Vagina (tissue), 2 donors: ENCODE measurements around the gene PLXNB1. TPM values are rescaled to one million over a fixed set of nuclear protein-coding genes. Genes with fewer than 3 reads are reported as not detected.

Experiments used
- DNase-seq, 2 donors: peaks; one replicate each; pipeline ENCODE4 v3.0.0-alpha.2; 2017; ENCODE audit errors: extremely low spot score in 2 of 2
- H3K27ac ChIP-seq: fragments of 200-600 bp; sonication (generic); one replicate; pipeline ENCODE4 v1.5.1; 2019
- H3K27me3 ChIP-seq: fragments of 200-600 bp; sonication (generic); one replicate; pipeline ENCODE4 v1.5.1; 2019
- H3K36me3 ChIP-seq, 2 donors: fragments of 200-600 bp; sonication (generic); one replicate each; pipeline ENCODE4 v1.5.1; 2017 to 2019
- H3K4me1 ChIP-seq: fragments of 200-600 bp; sonication (generic); one replicate; pipeline ENCODE4 v1.5.1; 2019
- H3K4me3 ChIP-seq, 2 donors: fragments of 200-600 bp; sonication (generic); 1 replicate in 1 of 2; 2 replicates in 1 of 2; pipeline ENCODE4 v1.5.1; 2016 to 2019
- H3K9me3 ChIP-seq: fragments of 200-600 bp; sonication (generic); one replicate; pipeline ENCODE4 v1.5.1; 2019
- CTCF ChIP-seq, 3 experiments: fragments of 450-650 bp in 2 of 3; fragments of 200-600 bp in 1 of 3; sonication (generic) in 1 of 3; IDR thresholded peaks; one replicate each; pipeline ENCODE4 v1.5.1; 2017 to 2019; ENCODE audit warnings: antibody characterized with exemption in 3 of 3, mild to moderate bottlenecking in 2 of 3, moderate library complexity in 2 of 3
- POLR2A ChIP-seq, 2 donors: fragments of 450-650 bp; IDR thresholded peaks; one replicate each; pipeline ENCODE4 v1.6.1; 2017; ENCODE audit warnings: antibody characterized with exemption in 2 of 2, mild to moderate bottlenecking in 2 of 2, moderate library complexity in 2 of 2
- POLR2AphosphoS5 ChIP-seq, 2 donors: sonication (generic); formaldehyde crosslinking; IDR thresholded peaks; one replicate each; pipeline ENCODE4 v1.9.0; 2017; ENCODE audit warnings: antibody characterized with exemption in 2 of 2, mild to moderate bottlenecking in 2 of 2, low read depth in 1 of 2; ENCODE audit not compliant: insufficient read depth in 1 of 2
- intact Hi-C: fragments of 100-400 bp; cut with DNase I; formaldehyde crosslinking; loops from one replicate; pipeline ENCODE4 v1.15.1; 2023
- total RNA-seq: library from RNA; depleted of rRNA; stranded (reverse); fragments of >200 nt; gene quantifications from one replicate; pipeline ENCODE4 v1.2.3, GENCODE V29; 2016

Gene PLXNB1
- total RNA-seq, 1 donor from 2014 or later: 257 TPM

DNA sequence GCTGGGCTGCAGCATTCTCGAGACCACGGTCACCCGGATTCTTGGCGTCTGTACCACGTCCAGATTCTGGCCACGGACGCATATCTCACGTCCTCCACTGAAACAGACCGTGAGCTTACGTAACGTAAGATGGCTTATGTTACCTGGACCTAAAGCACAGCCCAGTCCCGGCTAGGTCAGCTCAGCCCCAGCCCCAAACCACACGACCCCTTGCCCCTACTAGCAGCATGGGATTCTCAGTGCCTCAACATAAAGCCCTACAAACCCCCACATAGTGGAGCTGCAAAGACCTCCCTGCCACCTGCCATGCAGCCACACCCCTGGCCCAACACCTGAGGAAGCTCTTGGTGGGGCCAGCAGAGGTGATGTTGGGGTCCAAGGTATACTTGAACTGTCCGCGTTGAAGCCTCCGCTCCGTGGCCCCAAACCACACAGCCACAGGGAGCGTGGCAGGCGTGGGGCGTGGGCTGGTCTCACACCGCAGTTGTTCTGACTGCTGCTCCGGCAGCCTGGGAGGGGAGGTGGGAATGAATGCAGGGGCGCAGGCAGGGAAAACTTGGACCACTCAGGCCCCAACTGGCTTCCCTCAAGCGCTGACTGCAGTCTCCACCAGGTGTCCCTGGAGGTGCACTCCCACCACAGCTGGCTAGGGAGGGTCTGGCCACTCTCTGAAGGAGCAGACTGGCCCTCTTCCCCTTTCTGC, 14.5 kb downstream of the PLXNB1 start:
- H3K4me3 ChIP-seq: no peak overlapping the region
- no peak for DNase-seq
- no peaks in the 10 kb centered on the region for H3K9me3 ChIP-seq
- H3K36me3 ChIP-seq: peaks cover 0 to 87% of the 10 kb centered on the region in 2 donors
- H3K4me1 ChIP-seq: peaks cover 19% of the 10 kb centered on the region
- no peaks in the 10 kb centered on the region for H3K27me3 ChIP-seq
- H3K27ac ChIP-seq: no peak overlapping the region
- intact Hi-C loops: no loop called here
- TF ChIP-seq POLR2A (IDR thresholded peaks at IDR 0.05): no peak
- no peak for TF ChIP-seq POLR2AphosphoS5 (IDR thresholded peaks at IDR 0.05; ENCODE audit: insufficient read depth in 1 of 2, low read depth in 1 of 2)
- no peak for TF ChIP-seq CTCF (IDR thresholded peaks at IDR 0.05)

DNA sequence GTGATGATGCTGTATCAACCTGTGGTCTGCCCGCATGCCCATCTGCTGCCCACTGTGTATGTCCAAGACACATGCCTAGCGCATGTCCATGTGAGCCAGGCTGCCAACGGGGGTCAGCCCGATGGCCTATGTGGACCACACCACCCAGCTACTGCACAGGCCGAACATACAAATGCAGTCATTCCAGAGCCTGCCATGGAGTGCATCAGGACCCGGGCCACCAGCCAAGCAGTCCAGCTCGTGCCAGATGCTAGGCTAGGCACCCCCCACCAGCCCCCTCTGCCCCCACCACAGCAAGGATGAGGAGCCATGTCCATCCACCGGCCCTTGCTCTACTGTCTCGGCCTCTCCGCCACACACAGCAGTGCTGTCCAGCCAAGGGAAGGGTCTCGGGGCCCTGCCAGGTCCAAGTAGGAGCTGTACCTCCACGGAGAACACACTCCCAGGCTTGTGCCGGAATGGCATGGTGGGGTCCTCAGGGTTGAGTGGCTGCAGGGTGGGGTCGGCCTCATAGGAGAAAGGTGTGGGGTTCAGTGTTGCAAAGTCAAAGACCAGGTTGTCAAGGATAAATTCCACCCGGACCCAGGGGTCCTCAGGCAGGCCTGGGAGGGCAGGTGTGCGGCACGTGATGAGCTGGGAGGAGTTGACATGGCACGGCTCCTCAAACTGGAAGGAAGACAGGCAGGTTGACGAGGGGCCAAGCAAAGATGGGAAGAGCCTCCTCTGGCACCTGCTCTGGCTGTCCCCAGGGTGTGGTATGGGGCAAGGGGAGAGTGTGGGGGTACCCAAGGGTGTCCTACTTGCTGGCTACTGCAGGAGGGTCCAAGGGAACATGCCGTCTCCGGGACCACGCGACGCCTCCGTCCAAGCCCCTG, 15.3 kb downstream of the PLXNB1 start:
- Histone ChIP-seq H3K9me3 (no peaks in the 10 kb centered on the region), H3K4me3 (no peak overlapping the region), H3K27me3 (no peaks in the 10 kb centered on the region), H3K27ac (no peak overlapping the region), H3K36me3 (peaks cover 0 to 87% of the 10 kb centered on the region in 2 donors), H3K4me1 (peaks cover 19% of the 10 kb centered on the region)
- intact Hi-C loops: no loop called here
- DNase-seq: no peak
- TF ChIP-seq CTCF (IDR thresholded peaks at IDR 0.05) (no peak), POLR2AphosphoS5 (IDR thresholded peaks at IDR 0.05; ENCODE audit: insufficient read depth in 1 of 2, low read depth in 1 of 2) (no peak), POLR2A (IDR thresholded peaks at IDR 0.05) (no peak)

- TF ChIP-seq POLR2A (IDR thresholded peaks at IDR 0.05) (no peak), POLR2AphosphoS5 (IDR thresholded peaks at IDR 0.05; ENCODE audit: insufficient read depth in 1 of 2, low read depth in 1 of 2) (no peak), CTCF (IDR thresholded peaks at IDR 0.05) (no peak)
- Histone ChIP-seq H3K27ac (no peak overlapping the region), H3K36me3 (peaks cover 0 to 93% of the 10 kb centered on the region in 2 donors), H3K4me3 (no peak overlapping the region), H3K27me3 (no peaks in the 10 kb centered on the region), H3K4me1 (peaks cover 19% of the 10 kb centered on the region), H3K9me3 (no peaks in the 10 kb centered on the region)
- intact Hi-C loops: no loop called here
- DNase-seq: no peak
These were observed 16.3 kb downstream of the PLXNB1 start for GRCh38 chr3:48413611-48414010.

DNA sequence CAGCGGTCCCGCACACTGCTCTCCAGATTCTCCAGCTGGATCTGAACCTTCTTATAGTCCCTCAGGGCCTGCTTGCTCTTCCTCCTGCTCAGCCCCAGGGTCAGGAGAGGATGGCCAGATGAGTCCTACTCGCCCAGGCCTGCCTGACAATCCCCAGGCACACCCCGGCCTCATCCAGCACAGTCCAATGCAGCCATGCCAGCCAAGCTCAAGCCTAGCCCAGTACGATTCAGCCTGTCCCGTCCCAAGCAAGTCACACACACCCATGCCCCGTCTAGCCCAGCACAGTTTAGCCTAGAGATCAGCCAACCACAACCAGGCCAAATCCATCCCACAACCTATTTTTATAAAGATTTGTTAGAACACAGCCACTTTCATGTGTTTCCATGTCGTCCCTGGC, 16.8 kb downstream of the PLXNB1 start:
- intact Hi-C loops: no loop called here
- no peaks in the 10 kb centered on the region for H3K9me3 ChIP-seq
- no peak for DNase-seq
- H3K4me1 ChIP-seq: peaks cover 19% of the 10 kb centered on the region
- no peak overlapping the region for H3K27ac ChIP-seq
- H3K36me3 ChIP-seq: peaks cover 0 to 89% of the 10 kb centered on the region in 2 donors
- TF ChIP-seq CTCF (IDR thresholded peaks at IDR 0.05): no peak
- TF ChIP-seq POLR2A (IDR thresholded peaks at IDR 0.05): no peak
- TF ChIP-seq POLR2AphosphoS5 (IDR thresholded peaks at IDR 0.05; ENCODE audit: insufficient read depth in 1 of 2, low read depth in 1 of 2): no peak
- H3K27me3 ChIP-seq: no peaks in the 10 kb centered on the region
- H3K4me3 ChIP-seq: no peak overlapping the region
